ENCODE measurements around the gene DNTT. TPM values are rescaled to one million over a fixed set of nuclear protein-coding genes. Genes with fewer than 3 reads are reported as not detected.

DNTT gene
- polyA plus RNA-seq, 4 donors: 0.09 to 0.35 (median 0.24) TPM

DNA sequence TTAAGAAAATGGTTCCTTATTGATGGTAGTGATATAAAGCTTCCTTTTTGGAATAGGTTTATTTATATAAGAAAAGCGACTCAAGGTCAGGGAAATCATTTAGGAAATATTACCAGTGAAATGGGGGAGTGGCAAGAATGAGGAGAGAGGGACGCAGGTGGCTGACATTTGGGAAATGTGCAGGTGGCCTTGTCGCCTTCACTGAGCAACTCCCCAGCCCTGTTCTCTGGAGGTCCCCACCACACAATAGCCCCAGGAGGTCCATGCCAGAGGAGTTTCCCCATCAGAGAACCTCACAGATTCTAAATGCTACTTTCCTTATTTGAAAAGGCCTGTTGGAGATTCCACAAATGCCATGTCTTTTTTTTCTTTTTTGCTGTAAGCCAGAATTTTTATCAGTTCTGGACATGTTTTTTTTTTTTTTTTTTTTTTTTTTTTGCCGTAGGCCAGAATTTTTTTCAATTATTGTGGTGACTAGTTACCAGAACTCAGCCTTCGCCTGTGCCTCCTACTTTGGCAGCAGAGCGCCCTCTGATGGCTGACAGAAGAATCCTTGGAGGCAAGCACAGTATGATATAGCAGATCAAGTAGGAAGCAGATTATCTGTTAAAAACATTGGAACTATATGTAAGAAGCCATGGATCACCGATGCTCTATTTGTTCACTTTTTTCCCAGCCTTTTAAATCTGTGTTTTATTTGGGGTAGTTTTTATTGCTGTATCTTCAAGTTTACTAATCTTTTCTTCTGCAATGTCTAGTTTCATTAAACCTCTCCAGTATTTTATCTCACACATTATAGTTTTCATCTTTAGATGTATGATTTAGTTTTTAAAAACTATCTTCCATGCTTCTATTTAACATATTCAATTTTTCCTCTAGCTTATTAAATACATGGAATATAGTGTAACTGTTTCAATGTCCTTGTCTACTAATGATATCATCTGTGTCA is 36.0 kb downstream of the DNTT start:
- peak; percentile 17 to 59 (median 28) for DNase-seq (ENCODE audit: low read depth in 4 of 4, low spot score in 2 of 4)

DNA sequence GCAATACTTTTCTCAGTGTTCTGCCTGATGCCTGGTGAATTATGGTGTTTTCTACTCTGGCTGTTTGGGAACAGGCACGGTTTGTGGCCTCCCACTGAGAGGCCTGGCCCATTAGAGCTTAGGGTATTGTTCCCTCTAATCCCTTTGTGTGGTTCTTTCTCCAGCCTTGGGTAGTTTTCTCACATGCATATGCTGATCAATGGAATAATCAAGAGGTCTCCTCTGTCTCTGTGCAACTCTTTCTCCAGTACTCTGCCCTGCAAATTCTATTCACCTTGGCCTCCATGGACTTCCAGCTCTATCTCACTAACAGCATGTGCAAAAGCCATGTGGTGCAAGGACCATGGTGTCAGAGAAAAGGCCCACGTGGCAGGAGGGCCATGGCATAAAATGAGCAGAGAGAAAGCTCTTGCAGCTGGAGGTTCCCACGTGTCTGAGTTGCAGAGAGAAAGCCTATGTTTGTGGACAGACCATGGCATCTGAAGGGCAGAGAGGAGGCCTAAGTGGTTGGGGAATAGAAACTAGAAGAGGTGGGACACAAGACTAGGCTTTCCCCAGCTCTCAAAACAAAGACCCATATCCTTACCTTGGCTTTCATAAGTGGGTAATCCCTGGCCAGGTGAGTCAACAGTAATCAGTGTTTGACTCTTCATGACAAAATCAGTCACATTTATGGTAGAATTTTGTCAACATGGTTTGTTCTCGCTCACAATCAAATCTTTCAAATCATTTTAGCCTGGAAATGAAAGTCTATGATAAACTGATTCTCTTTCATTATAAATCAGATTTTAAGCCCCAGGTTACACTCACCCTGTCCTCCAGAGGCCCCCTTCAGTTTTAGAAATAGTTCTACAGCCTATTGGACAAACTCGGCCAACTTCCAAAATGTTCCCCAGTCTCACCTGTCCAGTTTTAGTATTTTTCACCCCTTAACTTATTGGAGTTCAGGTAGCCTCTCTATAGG is 37.3 kb downstream of the DNTT start:
- DNase-seq (ENCODE audit: low read depth in 4 of 4, low spot score in 2 of 4): no peak

DNA sequence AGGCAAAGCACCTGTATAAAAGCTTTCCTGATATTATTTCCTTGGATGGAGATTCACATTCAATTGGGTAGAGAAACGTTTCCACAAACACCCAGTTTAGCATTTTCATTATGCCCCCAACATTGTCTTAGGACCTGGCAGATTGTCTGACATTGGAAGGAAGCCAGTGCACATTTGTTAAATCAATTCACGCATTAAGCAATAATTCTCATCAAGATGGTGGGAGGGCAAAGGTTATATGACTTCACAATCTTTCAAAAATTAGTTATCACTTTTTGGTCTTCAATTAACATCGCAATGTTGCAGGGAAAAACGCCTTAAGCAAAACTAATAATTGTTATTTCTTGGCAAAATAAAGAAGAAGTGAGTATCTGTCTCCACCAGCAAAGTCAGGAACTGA is 38.2 kb downstream of the DNTT start:
- no peak for DNase-seq (ENCODE audit: low read depth in 4 of 4, low spot score in 2 of 4)

DNA sequence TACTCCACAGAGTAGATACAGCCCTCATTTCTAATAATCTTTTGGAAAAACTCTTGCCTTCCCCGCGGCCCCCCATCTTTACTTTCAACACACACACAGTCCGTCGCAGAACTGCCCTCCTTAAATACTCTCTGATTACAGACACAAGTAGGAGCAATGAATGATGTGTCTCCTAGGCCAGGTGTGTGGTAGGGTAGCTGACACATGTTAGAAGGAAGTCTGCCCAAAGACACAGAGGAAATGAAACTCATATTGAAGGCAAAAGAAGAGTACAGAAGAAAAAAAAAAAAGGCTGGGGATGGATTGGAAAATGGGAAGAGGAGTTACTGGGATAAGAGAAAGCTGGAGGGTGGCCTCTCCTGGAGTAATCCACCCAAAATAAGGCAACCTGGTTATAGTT is 39.9 kb downstream of the DNTT start:
- DNase-seq (ENCODE audit: low read depth in 4 of 4, low spot score in 2 of 4): no peak

DNA sequence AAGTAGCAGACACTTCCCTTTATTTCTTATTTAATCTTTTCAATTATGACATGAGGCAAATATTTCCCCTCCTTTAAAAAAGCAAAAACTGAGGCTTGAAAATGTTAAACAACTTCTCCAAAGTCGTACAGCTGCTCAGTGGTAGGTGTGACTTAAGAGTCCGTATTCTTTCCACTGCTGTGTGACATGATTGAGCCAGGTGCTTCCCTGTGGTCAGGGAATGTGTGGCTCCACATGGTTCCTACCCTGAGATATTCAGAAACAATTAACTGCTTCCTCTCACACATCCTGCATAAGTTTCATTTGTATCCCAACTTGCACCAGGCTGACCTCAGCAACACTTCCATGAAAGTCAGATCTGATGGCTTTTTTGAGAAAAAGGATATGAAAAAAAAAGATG is 41.0 kb downstream of the DNTT start:
- DNase-seq (ENCODE audit: low read depth in 4 of 4, low spot score in 2 of 4): no peak

DNA sequence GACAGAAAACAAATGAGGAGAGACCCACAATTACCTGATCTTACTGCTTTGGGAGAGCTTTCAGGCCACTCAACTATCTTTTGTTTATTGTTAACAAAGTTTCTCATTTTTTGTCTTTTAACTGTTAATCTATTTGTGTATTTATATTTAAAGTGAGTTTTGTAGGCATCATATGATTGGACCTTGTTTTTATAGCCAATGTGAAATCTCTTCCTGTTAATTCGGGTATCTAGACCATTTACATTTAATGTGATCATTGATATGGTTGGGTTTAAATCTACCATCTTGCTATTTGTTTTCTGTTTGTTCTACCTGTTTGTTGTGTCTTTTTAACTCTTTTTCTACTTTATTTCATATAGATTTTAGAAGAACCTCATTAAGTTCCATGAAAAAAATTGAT is 42.1 kb downstream of the DNTT start:
- no peak for DNase-seq (ENCODE audit: low read depth in 4 of 4, low spot score in 2 of 4)

DNA sequence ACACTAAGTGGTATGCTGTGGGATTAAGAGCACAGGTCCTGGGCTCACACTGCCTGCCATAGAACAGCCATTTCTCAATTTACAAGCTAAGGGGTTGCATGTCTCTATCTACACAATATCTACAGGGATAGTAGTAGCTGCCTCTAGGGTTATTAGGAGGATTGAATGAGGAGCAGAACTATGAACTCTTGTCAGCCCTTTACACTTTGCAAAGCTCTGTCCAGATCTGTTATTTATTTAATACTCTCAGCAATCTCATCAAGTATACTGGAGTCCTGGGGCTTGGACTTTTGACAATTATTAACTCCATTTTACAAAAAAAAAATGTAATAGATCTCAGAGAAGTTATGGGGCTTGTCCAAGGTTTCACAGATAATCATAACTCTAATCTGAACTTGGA is 47.8 kb downstream of the DNTT start:
- no peak for DNase-seq (ENCODE audit: low read depth in 4 of 4, low spot score in 2 of 4)

DNA sequence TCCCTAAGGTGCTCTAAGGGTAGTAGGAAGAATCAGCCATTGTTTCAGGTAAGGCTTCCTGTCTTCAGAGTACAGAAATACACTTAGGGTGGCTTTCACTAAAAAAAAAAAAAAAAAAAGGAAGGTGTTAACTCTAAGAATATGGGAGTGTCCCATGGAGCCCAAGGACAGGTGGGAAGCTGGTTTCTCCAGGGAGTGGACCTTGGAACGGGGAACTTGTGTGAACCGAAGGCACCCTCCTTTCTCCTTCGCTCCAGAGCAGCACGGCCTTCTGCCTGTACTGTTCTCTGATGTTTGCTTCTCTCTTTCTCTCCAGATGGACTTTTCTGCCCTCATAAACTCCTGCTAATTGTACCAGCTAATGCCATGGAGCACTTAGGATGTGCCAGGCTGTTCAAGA is 48.3 kb downstream of the DNTT start:
- DNase-seq (ENCODE audit: low read depth in 4 of 4, low spot score in 2 of 4): no peak

DNA sequence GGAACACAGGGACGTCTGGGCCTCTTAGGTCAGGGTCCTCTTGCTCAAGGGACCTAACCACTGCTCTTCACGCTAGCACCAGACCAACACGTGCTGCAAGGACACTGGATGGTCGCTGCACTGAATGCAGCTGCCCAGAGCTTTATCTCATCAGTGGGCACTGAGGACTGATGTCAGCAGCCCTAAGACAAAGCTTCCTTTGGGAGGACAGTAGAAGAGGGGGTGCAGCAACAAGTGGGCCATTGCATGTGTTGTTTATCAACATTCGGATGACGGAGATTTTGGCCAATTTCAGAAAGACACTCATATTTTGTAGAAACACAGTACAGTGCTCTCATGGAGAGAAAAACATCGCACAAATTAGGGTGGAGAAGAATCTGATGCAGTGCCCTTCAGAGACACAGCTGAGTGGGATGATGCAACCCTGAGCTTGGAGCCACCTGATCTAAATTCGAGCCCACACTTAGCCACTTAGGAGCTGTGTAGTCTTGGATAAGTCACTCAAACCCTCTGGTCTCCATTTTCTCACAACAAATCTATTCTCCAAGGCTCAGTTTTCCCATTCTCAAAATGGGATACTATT is 52.9 kb downstream of the DNTT start:
- DNase-seq (ENCODE audit: low read depth in 4 of 4, low spot score in 2 of 4): no peak

DNA sequence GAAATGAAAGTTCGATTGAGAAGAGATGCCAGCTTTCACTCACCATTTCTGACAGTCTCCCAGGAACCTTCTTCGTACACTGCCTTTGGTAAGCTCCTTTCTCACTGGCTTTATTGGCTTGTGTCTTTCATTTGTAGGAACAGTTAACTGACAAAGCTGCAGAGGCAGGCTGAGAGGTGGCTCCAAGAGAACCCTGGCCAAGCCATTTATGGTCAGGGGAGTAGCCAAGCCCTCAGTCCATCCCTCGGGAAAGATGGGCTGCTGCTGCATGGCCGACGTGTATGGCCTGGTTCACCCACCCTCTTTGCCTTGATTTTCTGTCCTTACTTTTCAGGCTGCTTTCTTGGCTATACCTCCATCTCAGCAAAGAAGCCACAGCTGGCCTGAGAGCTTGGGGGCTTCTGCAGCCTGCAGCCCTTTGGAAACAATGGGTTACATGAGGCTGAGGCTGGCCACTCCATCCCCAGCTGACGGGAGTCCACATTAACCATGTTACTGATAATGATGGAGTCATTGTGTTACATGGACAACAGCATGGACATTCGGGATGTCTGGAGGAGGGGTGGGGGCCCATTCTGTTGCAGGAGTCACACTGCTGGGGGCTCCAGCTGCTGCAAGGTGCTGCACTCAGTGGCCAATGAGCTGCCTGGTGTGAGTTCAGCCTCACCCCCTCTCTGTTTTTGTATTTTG is 54.8 kb downstream of the DNTT start, which contains the start of gene OPALIN:
OPALIN (minus strand) TSS at position 152 of the 690 bp plus-strand sequence; CDS start at position 46, 106 bp downstream.
- DNase-seq (ENCODE audit: low read depth in 4 of 4, low spot score in 2 of 4): no peak

DNA sequence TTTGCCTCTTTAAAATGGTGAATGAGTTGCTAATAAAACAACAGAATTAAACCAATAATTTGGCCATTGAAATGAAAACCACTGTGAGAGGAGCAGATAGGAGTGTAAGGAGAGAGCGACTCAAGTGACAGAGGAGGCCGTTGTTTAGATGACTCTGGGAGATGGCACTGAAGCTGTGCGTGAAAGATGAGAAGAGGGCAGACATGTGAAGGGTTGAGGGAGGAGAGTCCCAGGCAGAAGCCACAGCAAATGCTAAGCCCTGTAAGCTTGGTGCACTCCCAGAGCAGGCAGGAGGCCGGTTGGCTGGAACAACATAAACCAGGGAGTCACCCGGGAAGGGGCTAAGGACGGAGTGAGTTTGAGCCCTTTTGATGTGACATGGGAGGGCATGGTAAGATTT is 55.4 kb downstream of the DNTT start:
- DNase-seq (ENCODE audit: low read depth in 4 of 4, low spot score in 2 of 4): no peak

DNA sequence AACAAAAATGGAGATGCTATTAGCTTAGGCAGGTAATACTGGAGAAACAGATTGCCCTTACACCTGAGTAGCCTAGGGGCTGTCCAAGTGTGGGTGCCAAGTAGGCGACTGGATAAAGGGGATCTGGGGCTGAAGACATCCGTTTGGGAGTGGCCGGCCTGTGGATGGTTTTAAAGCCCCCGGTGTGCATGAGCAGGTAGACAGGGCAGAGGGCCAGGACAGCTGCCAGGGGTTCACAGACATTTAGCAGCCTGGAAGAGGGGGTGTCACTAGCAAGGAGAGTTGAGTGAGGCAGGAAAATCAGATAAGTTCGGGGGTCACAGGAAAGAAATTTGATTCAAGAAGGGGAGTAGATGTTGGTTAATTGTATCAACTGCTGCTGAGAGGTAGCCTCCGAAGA is 56.1 kb downstream of the DNTT start:
- DNase-seq (ENCODE audit: low read depth in 4 of 4, low spot score in 2 of 4): no peak

DNA sequence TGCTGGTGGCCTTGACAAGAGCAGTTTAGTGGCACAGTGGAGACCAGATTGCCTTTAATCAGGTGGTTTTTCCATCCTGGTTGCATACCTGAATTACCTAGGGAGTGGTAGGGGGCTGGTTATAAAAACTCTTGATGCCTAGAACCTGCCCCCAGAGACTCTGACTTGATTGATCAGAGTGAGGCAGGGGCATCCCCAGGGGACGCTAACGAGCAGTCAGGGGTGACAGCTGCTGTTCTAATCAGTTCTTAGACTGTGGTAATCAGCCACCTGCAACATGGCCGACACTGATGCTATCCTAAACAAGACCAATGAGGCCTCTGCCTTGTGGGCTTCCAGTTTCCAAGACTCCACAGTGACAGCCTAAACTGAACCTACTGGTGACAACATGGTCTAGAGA is 56.5 kb downstream of the DNTT start:
- no peak for DNase-seq (ENCODE audit: low read depth in 4 of 4, low spot score in 2 of 4)

DNA sequence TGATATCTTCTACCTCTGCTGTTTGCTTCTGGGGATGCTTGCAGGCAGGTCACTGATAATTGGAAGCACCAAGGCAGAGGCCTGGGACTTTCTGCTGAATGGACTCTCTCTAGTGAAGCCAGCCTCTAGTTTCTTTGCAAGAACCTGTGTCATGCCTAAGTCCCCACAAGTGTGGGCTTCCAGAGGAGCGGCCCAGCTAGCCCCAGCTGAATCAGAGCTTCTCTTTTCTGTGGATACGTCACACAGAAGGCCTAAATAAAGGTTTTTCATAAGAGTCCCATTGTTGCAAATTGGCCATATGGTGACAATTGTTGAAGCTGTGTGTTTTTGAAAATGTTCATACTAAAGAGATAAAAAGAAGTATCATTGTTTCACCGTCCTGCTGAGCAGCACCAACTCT is 61.3 kb downstream of the DNTT start:
- no peak for DNase-seq (ENCODE audit: low read depth in 4 of 4, low spot score in 2 of 4)

DNA sequence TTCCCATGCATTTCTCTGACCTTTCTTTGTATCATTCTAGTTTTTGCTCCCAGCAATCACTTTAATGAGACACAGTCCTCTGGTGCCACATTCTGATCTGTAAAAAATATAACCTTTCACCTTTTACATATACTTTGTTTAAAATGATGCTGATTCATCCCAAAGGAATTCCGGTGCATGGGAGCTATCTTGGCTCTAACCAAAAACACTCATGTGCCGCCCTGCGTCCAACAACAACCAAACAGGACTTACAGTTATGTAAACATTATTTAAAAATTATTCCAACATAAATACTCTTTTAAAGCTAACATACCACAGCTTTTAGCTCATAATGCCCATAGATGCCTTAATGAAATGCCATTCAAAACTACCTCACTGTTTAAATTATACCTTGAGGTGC is 62.3 kb downstream of the DNTT start:
- no peak for DNase-seq (ENCODE audit: low read depth in 4 of 4, low spot score in 2 of 4)

DNA sequence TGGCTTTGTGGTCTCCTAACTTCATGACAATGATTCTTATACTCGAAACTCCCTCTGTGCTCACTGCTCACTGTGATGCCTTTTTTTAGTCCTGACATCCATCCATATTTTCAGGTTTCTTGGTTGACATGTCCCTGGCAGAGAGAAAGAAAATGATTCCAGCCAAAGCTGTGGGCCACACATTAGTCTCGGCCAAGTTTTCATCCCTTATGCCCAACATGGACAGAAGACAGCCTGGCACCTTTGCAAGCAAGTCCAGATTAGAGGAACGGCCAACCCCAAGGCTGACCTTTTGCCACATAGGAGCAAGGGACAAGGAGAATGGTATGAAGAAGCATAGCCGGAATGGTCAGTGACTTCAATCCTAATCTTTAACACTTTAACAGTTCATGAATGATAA is 63.2 kb downstream of the DNTT start:
- no peak for DNase-seq (ENCODE audit: low read depth in 4 of 4, low spot score in 2 of 4)

DNA sequence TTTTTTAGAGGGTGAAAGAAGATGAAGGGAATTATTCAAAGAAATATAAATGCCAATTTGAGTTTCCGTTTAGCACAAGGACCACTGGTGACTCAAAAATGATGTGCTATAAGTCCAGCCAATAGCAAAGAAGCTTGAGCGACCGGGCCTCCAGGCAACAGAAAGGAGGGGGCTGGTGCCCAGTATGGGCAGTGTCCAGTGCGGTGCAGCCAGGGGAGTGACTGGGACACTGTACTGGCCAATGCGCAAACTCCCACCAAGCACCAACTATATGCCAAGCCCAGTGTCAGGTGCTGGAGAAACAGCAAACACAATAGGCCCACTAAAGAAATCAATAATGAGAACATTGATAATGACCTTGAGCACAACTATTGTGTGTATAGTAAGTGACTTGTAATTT is 64.7 kb downstream of the DNTT start:
- DNase-seq (ENCODE audit: low read depth in 4 of 4, low spot score in 2 of 4): no peak

DNA sequence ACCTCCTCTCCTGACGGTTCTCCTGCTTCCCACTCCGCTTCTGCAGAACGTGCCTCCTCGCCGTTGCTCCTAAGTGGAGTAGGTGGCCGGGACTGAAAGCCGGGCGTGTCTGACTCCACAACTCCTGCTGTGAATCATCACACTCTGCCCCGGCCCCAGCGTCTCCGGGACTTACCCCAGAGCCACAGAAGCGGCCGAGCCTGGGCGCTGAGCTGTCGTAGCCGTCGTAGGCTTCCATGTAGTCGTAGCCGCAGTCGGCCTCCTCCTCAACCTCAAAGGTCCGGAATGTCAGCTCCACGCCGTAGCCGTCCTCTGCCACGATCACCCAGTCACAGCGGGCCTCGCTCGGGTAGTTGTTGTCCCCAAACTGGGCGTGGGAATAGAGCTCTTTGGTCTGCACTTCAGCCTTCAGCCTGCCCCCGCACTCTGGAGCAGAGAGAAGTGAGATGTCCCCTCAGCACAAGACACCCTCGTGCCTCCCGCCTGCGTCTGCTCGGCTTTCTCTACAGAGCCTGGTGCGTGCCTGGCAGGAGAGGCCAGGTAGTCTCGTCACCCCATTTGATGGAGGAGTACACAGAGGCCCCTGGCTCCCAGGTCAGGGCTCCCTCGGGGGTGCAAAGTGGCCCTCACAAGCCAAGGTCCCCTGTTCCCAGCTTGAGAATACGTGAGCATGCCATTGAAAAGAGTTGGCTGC is 65.8 kb downstream of the DNTT start:
- DNase-seq (ENCODE audit: low read depth in 4 of 4, low spot score in 2 of 4): no peak

DNA sequence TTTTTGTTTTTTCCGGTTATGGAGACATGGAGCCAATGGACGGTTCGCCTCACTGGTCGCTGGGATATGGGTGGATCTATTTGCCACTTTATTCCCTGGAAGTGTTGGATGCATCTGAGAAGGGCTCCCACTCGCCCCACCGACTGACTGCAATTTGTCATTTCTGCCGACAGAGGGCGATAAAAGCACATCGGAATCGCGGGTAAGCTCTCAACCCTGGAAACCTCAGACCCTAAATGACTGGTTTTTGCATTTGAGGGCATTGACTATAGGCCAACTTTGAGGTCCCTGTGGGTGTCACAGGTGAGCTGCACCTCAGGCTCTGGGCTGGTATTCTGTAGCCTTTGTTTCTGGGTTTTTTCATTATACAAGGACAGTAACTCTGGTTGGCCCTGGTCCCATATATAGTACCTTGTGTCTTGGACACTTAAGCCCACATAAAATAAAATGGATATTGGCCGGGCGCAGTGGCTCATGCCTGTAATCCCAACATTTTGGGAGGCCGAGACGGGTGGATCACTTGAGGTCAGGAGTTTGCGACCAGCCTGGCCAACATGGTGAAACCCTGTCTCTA is 66.4 kb downstream of the DNTT start:
- DNase-seq (ENCODE audit: low read depth in 4 of 4, low spot score in 2 of 4): peak in 2 of 4 donors; percentile 28 to 44

Data from left renal cortex interstitium (tissue), 4 donors.